Medulla oblongata (tissue), 1 donor: ENCODE measurements around the gene DUSP1.

Experiments
- DNase-seq: peaks from one replicate; pipeline ENCODE4 v3.0.0-alpha.2; 2015; ENCODE audit errors: extremely low spot score

DUSP1 gene

GRCh38 chr5:172777881-172778814, 7.2 kb upstream of the DUSP1 start:
- DNase-seq = no peak

GRCh38 chr5:172776235-172776594, 5.2 kb upstream of the DUSP1 start:
- no peak for DNase-seq

DNA sequence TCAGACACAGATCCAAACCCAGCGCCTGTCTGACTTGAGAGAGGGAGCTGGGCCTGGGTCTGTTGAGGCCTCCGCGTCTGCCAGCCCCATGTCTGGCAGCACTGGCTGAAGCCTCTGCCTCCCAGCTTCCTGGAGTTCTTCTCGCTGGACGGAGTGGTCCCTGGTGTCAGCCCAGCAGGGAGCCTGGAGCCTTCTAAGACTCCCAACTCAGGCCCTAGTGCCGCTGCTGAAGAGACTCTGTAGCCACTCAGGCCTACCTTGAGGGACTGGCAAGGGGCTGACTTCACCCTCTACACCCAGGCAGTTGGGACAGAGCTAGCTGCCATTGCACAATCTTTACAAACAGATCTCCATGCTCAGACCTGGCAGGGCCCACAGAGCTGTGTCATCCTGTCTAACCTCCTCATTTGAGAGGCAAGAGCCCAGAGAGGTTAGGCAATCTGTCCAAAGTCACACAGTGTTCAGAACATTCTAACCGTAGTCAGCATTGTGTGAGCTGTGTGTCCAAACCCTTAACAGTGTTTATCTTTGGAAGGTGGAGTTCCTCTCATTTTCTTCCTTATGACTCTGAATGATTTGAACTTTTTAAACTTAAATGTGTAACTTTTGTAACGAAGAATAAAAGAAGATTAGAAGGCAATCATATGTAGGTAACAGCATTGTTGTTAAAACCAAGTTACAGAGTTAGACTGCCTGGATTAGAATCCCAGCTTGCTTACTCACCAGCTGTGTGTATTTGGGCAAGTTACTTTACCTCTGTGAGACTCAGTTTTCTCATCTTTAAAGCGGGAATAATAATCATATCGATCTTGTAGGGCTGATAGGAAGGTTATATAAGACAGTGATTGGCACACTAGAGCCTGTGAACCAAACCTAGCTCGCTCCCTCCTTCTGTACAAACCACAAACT, 4.6 kb upstream of the DUSP1 start:
- no peak for DNase-seq

- DNase-seq = no peak
Measured at GRCh38 chr5:172774561-172775315, 3.7 kb upstream of the DUSP1 start.

DNA sequence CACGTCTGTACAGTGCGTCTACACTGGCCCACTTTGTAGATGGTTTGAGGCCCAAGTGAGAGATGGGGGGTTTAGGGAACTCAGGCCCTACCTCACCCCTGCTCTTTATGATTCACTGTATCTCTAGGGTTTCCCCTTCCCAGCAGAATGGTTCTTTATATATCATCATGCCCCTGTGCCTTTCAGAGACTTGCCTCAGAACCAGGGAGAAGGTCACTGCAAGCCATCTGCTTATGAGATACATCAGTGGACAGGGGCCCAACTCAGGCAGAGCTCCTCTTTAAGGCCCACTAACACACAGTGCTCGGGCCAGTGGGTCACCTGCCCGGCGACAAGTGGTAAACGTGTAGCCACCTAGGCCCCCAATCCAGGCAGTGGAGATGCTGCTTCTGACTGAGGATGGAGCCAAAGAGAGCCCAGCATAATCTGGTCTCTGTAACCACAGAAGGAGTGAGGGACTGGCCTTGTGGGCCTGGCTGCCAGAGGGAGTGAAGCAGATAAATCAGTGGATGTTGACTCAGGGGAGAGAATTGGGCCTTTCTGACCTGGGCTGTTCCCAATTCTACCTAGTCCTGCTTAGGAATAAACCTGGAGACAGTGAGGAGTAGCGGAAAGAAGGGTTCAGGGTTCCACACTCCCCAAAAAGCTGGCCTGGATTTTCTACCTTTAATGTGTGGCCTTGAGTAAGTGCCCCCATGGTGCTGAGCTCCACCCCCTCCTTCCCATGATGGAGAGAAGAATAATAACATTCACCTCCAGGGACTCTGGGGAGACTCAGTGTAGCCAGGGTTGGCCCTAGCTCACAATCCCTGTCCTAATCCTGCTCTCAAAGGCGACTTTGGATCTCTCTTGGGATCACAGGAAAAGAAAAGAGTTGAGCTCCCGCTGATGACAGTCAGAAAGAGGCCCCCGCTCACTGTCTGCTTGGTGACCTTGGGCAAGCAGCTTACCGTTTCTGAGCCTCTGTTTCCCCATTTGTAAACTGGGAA, 2.8 kb upstream of the DUSP1 start:
- no peak for DNase-seq

GRCh38 chr5:172772112-172772906, 1.3 kb upstream of the DUSP1 start:
- DNase-seq = peak; percentile 90

GRCh38 chr5:172771439-172772111, 580 bp upstream of the DUSP1 start:
- peak; percentile 67 for DNase-seq

DNA sequence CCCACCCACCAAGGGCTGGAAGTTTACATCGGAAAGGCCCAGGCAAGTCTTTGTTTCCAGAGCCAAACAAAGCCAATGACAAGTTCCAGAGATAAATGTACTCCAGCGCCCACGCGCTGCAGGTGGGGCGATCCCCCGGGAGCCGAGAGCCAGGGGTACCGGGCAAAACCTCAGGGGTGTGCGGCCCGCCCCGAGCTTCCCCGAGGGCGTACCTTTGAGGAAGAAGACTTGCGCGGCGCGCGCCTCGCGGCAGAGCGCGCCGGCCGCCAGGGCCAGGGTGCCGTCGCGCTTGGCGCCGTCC, 671 bp downstream of the DUSP1 start:
- no peak for DNase-seq

DNA sequence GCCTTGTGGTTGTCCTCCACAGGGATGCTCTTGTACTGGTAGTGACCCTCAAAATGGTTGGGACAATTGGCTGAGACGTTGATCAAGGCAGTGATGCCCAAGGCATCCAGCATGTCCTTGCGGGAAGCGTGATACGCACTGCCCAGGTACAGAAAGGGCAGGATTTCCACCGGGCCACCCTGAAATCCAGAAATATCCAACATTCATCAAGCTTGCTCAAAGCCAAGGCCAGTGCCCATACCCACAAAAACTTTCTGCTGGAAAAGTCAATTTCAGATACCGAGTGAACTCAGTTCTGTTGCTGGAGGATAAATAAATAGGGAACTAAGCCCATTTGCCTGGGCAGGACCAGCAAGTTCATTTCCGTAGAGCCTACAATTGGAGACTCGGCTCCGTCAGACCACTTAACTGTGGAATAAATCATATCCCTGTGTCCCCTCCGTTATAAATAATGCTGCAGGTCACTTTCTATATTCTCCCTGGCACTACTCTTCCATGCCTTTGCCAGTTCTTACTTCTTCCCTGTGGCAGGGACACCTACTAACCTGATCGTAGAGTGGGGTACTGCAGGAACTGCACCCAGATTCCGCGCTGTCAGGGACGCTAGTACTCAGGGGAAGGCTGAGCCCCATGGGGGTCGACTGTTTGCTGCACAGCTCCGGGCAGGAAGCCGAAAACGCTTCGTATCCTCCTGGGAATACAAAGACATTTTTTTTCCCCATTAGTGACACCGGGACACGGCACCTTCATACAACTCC, 1.2 kb downstream of the DUSP1 start:
- DNase-seq = peak; percentile 49

- peak; percentile 29 for DNase-seq
Measured at GRCh38 chr5:172769342-172769615, 1.7 kb downstream of the DUSP1 start.

GRCh38 chr5:172768573-172769341, 2.2 kb downstream of the DUSP1 start:
- DNase-seq = peak; percentile 58

GRCh38 chr5:172768098-172768572, 2.9 kb downstream of the DUSP1 start:
- DNase-seq = no peak

DNA sequence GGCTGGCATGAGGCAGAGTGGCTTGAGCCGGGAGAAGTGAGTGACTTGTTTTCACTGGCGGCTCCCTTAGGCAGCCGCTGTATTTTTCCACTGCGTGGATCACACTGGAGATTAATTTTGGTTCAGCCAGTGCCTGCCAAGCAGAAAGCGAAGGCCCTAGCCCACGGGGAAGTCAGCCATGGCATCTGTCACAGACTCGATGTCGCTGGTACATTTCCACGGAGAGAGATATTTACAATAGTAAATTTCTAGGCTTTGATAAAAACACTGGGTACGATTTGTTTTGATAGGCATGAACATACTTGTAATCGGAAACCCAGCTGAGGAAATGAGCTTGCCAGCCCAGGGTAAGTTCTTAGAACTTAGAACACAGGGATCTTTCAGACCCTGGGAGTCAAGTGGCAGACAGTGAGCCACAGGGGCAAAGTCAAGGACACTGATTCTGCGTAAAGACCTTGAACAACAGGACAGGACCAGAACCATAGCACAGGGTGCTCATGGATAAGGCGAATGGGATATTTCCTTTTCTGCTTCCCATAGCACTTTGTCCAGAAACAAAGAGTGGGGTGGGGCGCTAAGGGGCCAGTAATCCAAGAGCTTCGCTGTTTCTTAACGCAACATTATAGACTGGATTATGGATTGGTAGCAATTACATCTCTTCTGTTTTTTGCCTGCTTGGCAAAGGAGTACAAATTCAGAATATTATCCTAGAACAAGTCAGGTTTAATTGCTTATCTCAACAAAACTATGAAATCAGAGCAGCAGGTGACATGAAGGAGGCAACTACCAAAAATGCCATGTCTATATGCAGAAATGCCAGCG, 4.5 kb downstream of the DUSP1 start:
- peak; percentile 85 for DNase-seq

DNA sequence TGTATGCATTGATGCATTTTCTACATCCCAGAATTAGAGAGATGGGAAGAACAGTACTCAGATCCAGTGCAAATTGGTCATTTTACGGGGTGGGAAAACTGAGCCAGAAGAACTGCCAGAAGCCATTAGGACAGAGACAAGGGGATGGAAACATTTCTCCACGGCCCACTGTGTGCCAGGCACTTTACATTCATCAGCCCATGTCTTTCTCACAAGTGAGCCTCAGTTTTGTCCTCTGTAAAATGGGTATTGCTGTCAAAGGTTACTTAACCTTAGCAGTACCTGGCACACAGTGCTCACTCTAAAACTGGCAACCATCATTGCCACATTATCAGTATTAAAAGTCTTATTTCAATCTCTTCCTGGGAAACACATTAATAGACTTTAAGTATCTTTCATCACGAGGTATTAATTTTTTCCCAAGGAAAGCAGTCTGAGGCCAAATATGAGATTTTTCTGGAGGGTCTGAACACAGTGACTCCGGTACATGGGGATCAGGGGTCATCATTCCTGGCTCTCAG, 5.2 kb downstream of the DUSP1 start:
- DNase-seq = peak; percentile 55

GRCh38 chr5:172764861-172765765, 5.9 kb downstream of the DUSP1 start:
- peak; percentile 98 for DNase-seq

DNA sequence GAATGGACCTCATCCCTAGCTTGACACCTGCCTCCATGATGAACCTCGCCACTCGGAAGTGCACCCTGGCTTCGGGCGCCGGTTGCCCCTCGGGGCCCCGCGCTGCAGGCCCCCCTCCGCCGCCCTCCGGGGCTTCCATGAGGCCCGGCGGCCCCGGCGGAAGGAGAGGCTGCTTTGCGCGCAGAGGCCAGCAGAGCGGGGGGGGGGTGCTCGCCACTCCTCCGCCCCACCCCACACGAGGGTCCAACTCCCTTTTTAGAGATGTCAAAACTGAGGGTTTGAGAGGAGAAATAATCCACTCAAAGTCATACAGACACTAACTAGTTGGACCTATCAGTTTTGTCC, 7.9 kb downstream of the DUSP1 start:
- DNase-seq = no peak
